ENCODE results near the gene TTLL9. TPM values are rescaled to one million over a fixed set of nuclear protein-coding genes. Genes with fewer than 3 reads are reported as not detected.

The TTLL9 gene
- total RNA-seq, 1 donor from 2014 or later, result 0.60 TPM

DNA sequence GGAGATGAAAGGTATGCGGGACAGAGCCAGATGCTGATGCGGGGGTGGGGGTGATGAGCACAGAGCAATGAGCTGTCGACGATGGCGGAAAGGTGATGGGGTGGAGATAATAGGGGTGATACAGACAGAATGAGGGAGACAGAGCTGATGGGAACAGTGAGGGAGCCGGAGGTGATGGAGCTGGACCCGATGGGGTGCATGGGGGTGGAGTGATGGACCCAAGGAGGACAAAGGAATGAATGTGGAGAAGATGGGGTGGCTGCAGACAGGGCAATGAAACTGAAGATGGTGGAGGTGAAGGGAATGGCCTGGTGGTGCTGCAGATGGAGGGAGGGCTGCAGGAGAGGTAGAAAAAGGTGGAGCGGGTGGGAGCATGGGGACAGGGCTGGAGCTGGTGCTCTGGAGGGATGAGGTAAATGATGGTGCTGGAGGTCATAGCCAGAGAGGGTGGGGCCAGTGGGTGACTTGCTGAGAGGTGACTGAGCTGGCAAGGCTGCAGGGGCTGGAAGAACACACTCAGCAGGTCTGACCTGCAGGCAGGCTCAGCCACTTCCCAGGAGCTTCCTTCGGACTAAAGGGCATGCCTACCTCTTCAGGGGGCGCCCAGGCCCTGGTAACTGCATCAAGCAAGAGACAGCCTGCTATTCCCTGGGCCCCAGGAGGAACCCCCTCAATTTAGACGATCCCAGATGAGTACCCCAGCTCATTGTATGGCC is 19.0 kb upstream of the TTLL9 start:
- intact Hi-C loops (cut with micrococcal nuclease), result no loop called here
- ChIA-PET CTCF (interaction anchor here (0.6 to 8.2 kb wide), 8 partner anchors 12 to 239 kb away, joined by 3 to 126 read pairs (median 15); partner anchors contain the start of gene PDRG1), POLR2A (interaction anchor here (1.8 kb wide), 1 partner anchor 100 kb away, joined by 22 read pairs; the partner anchor contains the start of gene PDRG1)
- Mint-ChIP-seq H3K36me3 (ENCODE audit: low read depth) (no peaks in the 10 kb centered on the region), H3K4me1 (no peaks in the 10 kb centered on the region), H3K27ac (no peak overlapping the region), H3K4me3 (no peak overlapping the region), H3K9me3 (no peaks in the 10 kb centered on the region), H3K27me3 (peaks cover 25% of the 10 kb centered on the region)
- ATAC-seq (ENCODE audit: low read depth) (no peak), DNase-seq (no peak)
- TF ChIP-seq, protein P1, sequence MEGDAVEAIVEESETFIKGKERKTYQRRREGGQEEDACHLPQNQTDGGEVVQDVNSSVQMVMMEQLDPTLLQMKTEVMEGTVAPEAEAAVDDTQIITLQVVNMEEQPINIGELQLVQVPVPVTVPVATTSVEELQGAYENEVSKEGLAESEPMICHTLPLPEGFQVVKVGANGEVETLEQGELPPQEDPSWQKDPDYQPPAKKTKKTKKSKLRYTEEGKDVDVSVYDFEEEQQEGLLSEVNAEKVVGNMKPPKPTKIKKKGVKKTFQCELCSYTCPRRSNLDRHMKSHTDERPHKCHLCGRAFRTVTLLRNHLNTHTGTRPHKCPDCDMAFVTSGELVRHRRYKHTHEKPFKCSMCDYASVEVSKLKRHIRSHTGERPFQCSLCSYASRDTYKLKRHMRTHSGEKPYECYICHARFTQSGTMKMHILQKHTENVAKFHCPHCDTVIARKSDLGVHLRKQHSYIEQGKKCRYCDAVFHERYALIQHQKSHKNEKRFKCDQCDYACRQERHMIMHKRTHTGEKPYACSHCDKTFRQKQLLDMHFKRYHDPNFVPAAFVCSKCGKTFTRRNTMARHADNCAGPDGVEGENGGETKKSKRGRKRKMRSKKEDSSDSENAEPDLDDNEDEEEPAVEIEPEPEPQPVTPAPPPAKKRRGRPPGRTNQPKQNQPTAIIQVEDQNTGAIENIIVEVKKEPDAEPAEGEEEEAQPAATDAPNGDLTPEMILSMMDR (IDR thresholded peaks at IDR 0.05), result no peak

DNA sequence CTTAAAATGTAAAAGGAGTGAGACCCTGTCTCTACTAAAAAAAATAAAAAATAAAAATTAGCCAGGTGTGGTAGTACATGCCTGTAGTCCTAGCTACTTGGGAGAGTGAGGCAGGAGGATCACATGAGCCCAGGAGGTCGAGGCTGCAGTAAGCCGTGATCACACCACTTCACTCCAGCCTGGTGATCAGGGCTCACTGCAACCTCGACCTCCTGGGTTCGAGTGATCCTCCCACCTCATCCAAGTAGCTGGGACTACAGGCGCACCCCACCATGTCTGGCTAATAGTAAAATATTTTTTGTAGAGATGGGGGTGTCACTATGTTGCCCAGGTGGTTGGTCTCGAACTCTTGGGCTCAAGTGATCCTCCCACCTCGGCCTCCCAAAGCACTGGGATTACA is 17.0 kb upstream of the TTLL9 start:
- peaks cover 25% of the 10 kb centered on the region for H3K27me3 Mint-ChIP-seq
- no peak overlapping the region for H3K4me3 Mint-ChIP-seq
- DNase-seq, result no peak
- TF ChIP-seq, protein P1 (IDR thresholded peaks at IDR 0.05), result no peak
- ATAC-seq (ENCODE audit: low read depth), result no peak
- H3K36me3 Mint-ChIP-seq (ENCODE audit: low read depth), result no peaks in the 10 kb centered on the region
- intact Hi-C loops (cut with micrococcal nuclease), result loop anchor here (2.0 kb wide), 1 partner anchor 799 kb away; no protein-coding TSS in a partner anchor
- H3K4me1 Mint-ChIP-seq, result peaks cover 5% of the 10 kb centered on the region
- H3K9me3 Mint-ChIP-seq, result no peaks in the 10 kb centered on the region
- H3K27ac Mint-ChIP-seq, result no peak overlapping the region
- ChIA-PET POLR2A (interaction anchor here (1.8 kb wide), 1 partner anchor 98 kb away, joined by 22 read pairs; the partner anchor contains the start of gene PDRG1), CTCF (interaction anchor here (0.6 to 8.2 kb wide), 13 partner anchors 8 to 237 kb away, joined by 3 to 126 read pairs (median 13); partner anchors contain the start of gene PDRG1)

DNA sequence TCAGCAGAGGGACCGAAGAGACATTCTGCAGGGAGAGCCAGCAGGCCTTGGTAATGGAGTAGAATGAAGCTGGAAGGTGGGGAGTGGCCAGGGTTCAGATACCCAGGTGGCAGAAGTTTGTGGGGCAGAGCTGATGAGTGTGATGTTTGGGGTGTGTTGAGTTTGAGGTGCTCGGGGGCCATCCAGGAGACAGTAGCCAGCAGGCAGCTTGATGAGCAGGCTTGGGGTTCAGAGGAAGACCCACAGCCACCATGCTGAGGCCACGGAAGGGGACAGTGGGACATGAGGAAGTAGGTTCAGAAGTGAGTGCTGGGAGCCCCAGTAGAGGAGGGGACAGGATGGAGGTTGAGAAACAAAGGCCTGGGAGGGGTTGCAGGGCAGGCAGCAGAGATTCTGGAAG is 13.9 kb upstream of the TTLL9 start:
- no peak overlapping the region for H3K27ac Mint-ChIP-seq
- no peaks in the 10 kb centered on the region for H3K36me3 Mint-ChIP-seq (ENCODE audit: low read depth)
- H3K4me1 Mint-ChIP-seq, result peaks cover 13% of the 10 kb centered on the region
- ATAC-seq (ENCODE audit: low read depth) (no peak), DNase-seq (no peak)
- TF ChIP-seq, protein P1 (IDR thresholded peaks at IDR 0.05), result no peak
- no peak overlapping the region for H3K4me3 Mint-ChIP-seq
- H3K27me3 Mint-ChIP-seq, result peaks cover 9% of the 10 kb centered on the region
- ChIA-PET POLR2A (interaction anchor here (2.7 kb wide), 1 partner anchor 95 kb away, joined by 12 read pairs; the partner anchor contains the start of gene PDRG1), CTCF (interaction anchor here (1.0 to 8.2 kb wide), 3 partner anchors 9 to 175 kb away, joined by 3 to 126 read pairs (median 17); partner anchors contain the start of gene PDRG1)
- intact Hi-C loops (cut with micrococcal nuclease), result no loop called here
- H3K9me3 Mint-ChIP-seq, result no peaks in the 10 kb centered on the region

DNA sequence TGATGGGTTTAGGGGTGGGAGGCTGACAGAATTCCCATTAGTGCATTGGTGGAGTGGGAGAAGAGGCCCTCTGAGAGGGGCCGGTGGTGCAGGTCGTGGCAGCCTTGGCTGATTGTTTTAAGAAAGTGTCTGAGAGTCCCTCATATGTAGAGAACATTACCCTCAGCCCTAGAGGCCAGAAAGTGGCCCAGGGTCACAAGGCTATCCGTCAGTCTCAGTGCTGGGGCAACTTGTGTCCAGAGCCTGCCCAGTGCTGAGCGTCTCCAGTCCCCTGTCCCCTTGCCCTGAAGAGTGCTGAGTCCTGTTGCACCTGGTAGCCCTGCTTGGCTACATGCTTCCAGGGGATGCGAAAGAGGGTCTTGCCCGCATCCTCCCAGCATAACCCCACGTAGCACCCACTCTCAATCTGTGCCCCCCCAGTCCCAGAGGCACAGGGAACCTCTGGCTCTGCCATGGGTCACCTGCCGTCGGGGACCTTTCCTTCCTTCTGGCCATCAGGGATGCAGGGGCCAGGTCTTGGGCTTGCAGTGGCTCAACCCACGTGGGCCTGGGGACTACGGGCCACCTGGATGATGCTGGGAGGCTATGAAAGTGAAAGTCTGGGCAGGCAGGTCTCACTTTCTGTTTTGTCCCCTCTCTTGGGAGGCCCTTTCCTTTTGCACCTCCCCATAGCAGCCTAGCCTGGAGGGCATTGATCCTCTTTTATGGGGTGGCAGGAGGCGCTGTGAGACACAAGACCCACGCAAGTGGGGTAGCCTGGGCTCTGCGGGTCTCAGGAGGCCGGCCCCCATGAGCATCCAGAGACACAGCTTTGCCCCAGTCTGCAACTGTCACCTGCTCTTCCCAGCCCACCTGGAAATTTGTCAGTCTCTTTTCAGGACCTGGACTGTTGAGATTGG is 12.3 kb upstream of the TTLL9 start:
- H3K27me3 Mint-ChIP-seq, result peaks cover 9% of the 10 kb centered on the region
- intact Hi-C loops (cut with micrococcal nuclease), result loop anchor here (1.0 kb wide), 1 partner anchor 11 kb away; no protein-coding TSS in a partner anchor
- ATAC-seq (ENCODE audit: low read depth), result peak; percentile 64

More for the DNA sequence above, 12.3 kb upstream of the TTLL9 start:
- Mint-ChIP-seq H3K4me1 (peaks cover 18% of the 10 kb centered on the region), H3K27ac (no peak overlapping the region), H3K9me3 (no peaks in the 10 kb centered on the region), H3K4me3 (no peak overlapping the region), H3K36me3 (ENCODE audit: low read depth) (no peaks in the 10 kb centered on the region)
- no peak for DNase-seq
- CTCF ChIA-PET, result interaction anchor here (0.9 to 8.2 kb wide), 5 partner anchors 16 to 176 kb away, joined by 3 to 126 read pairs (median 4); partner anchors contain the start of gene PDRG1
- POLR2A ChIA-PET, result interaction anchor here (0.6 to 1.0 kb wide), 3 partner anchors 10 to 224 kb away, joined by 3 to 12 read pairs (median 4); partner anchors contain the start of gene PDRG1
- TF ChIP-seq, protein P1 (IDR thresholded peaks at IDR 0.05), result no peak
